ENCODE results near the gene FBXO7.
A peak's percentile ranks its signal among the peaks of the same experiment; 100 is the strongest.

The FBXO7 gene

GRCh38 chr22:32492111-32492510 lies 17.5 kb downstream of the FBXO7 start:
- no peak for DNase-seq

GRCh38 chr22:32493551-32493950 lies 18.9 kb downstream of the FBXO7 start:
- no peak for DNase-seq

- DNase-seq: no peak
Observed at GRCh38 chr22:32494971-32495370, 20.4 kb downstream of the FBXO7 start.

- no peak for DNase-seq
Observed at GRCh38 chr22:32499666-32500065, 25.1 kb downstream of the FBXO7 start.

GRCh38 chr22:32501836-32502752 lies 27.5 kb downstream of the FBXO7 start:
- DNase-seq: no peak

- DNase-seq: no peak
Observed at GRCh38 chr22:32509045-32509444, 34.4 kb downstream of the FBXO7 start.

- DNase-seq: no peak
Observed at GRCh38 chr22:32511274-32511673, 36.7 kb downstream of the FBXO7 start.

- DNase-seq: no peak
Observed at GRCh38 chr22:32511776-32512175, 37.2 kb downstream of the FBXO7 start.

GRCh38 chr22:32512267-32512982 lies 37.8 kb downstream of the FBXO7 start:
- DNase-seq: no peak

GRCh38 chr22:32515084-32515483 lies 40.5 kb downstream of the FBXO7 start:
- no peak for DNase-seq

GRCh38 chr22:32517488-32517887 lies 42.9 kb downstream of the FBXO7 start:
- no peak for DNase-seq

- DNase-seq: no peak
Observed at GRCh38 chr22:32517921-32518320, 43.3 kb downstream of the FBXO7 start.

GRCh38 chr22:32518381-32518780 lies 43.8 kb downstream of the FBXO7 start:
- DNase-seq: no peak

- DNase-seq: no peak
Observed at GRCh38 chr22:32518848-32519247, 44.2 kb downstream of the FBXO7 start.

GRCh38 chr22:32520612-32521011 lies 46.0 kb downstream of the FBXO7 start:
- no peak for DNase-seq

GRCh38 chr22:32522237-32522636 lies 47.6 kb downstream of the FBXO7 start:
- DNase-seq: no peak

GRCh38 chr22:32527756-32528155 lies 53.1 kb downstream of the FBXO7 start:
- DNase-seq: no peak

- DNase-seq: no peak
Observed at GRCh38 chr22:32528316-32528715, 53.7 kb downstream of the FBXO7 start.

- peak; percentile 69 for DNase-seq
Observed at GRCh38 chr22:32528984-32529982, 54.7 kb downstream of the FBXO7 start.

GRCh38 chr22:32531228-32531627 lies 56.6 kb downstream of the FBXO7 start:
- no peak for DNase-seq

- DNase-seq: no peak
Observed at GRCh38 chr22:32531931-32532819, 57.6 kb downstream of the FBXO7 start.

- no peak for DNase-seq
Observed at GRCh38 chr22:32532820-32533128, 58.2 kb downstream of the FBXO7 start.

Data from activated CD4-positive, CD25-positive, alpha-beta regulatory T cell treated with anti-CD3 and anti-CD28 coated beads, Interleukin-2, amount 50 U/mL, for 72 hours (primary cell).